Hematopoietic multipotent progenitor cell (in vitro differentiated cells): Measurements from ENCODE around the gene ABRAXAS1. TPM values are rescaled to one million over a fixed set of nuclear protein-coding genes. Genes with fewer than 3 reads are reported as not detected.

ENCODE experiments used
- DNase-seq, 3 donors: peaks; one replicate each; pipeline ENCODE4 v3.0.0-alpha.2; 2011 to 2015; ENCODE audit warnings: low read depth in 2 of 3, low spot score in 2 of 3
- total RNA-seq: library from RNA; depleted of rRNA; stranded (reverse); fragments of >200 nt; gene quantifications from one replicate; pipeline ENCODE4 v1.2.3, GENCODE V29; 2012

The ABRAXAS1 gene
- total RNA-seq, 1 donor, result 14.5 TPM

DNA sequence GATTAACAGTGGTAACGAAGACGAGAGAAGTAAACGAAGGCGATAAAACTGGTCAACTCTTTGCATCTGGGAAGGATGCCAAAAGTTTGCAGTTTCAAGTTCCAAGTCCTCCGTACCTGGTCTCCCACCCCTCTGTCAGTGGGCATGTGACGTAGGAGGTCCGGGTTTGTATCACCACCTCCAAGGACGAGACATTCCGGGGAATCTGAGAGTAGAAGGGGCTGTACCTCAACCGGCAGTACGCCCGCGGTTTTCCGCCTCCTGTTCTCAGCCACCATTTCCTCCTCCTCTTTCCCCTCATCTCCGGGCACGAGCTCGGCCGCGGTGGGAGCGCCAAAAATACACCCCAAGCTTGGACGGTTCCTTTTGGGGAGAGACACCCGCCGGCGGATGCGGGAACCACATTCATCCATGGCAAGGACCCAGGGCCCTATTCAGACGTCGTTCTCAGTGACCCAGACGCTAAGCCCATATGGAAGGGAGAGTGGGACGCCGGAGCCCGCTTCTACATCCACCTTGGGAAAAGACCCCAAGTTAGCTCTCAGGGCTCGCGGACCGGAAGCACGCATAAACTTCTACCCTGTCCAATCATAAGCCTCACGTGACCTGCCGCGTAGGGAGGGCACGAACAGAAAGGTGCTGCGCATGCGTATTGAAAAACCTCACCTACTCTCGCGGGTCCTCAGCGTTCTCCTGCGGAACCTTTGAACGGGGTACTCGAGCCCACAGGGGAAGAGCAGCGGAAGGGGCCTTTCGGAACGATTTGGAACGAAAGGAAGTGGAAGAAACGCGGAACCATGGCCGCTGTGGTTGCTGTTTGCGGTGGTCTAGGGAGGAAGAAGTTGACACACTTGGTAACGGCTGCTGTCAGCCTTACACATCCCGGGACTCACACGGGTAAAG is 29.4 kb downstream of the ABRAXAS1 start, which contains the start of the genes HELQ and MRPS18C:
HELQ (minus strand) TSS at position 543 of the 903 bp plus-strand sequence; CDS start at position 413, 130 bp downstream.
MRPS18C (plus strand) TSS at position 778 of the 903 bp plus-strand sequence; CDS start at position 798, 20 bp downstream.
- peak; percentile 92 to 100 (median 99) for DNase-seq

DNA sequence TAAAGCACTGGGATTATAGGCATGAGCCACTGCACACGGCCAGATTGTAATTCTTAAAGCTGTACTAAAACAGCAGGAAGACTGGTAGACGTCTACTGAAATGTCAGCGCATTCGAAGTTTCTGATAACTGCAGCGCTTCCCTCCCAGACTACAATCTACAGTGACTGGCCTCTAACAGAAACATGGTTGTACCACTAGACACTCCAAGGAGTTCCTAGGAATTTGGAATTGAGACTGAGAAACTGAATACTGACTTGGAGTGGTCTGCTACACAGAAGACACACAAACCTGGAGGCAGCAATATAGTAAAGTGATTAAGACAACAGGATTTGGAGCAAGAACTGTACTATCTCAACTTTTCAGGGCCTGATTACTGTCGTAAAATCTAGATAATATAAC is 30.2 kb downstream of the ABRAXAS1 start:
- DNase-seq, result peak in 2 of 3 donors; percentile 4 to 6

DNA sequence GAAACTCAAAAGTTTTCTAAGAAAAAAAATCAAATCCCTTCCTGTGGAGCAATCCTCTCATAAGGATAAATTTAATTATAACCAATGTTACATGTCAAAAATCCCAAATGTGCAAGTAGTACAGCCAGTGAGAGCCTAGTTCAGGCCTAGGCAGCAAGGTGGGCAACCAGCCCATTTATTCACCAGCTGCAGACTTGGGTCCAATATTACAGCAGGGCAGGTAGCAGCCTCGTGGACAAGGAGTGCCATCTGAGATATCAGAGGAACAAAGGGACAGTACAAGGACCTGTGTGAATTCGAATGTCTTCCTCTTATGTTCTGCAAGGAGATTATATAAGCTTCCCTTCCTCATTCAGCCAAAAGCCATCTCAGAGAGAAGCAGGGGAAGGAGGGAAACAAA is 35.9 kb downstream of the ABRAXAS1 start:
- no peak for DNase-seq

DNA sequence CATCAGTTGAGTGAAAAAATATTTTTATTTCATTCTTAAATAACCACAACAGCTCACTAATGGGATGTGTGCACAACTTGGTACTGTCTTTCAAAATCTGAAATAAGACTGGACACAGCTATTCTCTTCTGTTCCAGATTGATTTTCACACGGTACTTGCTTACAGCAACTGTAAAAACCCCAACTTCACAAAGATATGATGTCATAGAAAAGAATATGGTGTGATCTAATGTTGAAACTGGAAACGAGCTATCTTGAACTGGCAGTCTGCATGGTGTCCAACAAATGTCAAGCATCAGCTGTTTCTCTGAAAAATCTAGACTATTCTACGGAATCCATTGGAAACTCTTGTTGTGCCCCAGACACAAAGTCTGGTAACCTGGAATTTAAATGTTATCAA is 44.0 kb downstream of the ABRAXAS1 start:
- DNase-seq, result no peak

DNA sequence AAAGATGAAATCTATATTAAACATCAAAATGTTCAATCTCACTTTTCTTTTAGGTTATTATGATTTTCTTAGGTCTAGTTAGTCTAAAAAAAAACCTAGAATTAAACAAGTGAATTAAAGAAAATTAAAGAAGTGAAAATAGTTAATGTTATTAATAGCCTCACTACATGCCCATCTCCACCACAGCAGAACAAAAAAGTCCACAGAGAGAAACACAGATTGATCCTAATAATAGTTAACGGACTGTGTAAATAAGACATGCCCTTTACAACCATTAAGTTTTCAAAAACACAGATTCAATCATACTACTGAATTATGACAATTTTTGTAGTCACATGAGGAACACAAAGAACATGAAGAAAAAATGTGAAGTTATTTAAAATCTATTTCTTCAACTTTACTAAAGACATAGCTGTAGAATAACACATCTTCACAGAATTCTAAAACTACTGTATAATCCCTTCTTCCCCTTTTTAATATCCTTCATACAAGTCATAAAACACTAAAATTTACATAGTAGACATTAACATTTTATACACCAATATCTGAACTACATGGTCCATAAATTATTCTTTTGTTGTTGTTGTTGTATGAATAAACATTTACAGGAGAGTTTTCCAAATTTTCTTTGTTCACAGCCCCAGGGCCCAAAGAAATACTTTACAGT is 44.6 kb downstream of the ABRAXAS1 start:
- DNase-seq, result no peak

DNA sequence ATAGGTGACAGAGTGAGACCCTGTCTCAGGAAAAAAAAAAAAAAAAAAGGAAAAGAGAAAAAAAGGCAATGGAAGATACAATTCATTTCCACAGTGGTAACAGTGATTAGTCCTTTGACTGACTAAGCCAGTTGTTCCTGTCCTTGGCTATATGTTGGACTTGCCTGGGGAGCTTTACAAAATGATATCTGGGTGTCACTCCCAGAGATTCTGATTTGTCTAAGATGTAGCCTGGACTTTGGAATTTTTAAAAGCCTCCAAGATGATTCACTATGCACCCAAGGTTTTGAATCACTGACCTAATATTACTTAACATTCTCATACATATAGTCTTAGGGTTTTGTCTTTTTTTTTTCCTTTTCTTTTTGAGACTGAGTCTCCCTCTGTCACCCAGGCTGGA is 46.2 kb downstream of the ABRAXAS1 start:
- no peak for DNase-seq

DNA sequence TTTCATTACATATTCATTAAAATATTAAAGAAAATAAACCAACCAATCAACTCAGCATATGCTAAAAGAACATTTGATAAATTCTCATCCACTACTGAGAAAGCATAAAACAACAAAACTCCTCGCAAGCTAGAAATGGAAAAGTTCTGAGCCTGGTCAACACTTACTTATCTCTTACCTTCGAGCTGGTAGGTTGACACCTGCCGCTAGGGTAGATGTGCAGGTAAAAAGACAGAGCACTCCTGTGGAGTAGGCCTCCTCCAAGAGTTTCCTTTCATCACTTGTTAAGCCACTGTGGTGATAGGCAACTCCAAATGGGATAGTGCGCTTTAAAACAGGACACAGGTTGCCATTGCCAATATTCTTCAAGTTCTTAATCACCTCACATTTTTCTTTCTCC is 48.2 kb downstream of the ABRAXAS1 start:
- no peak for DNase-seq

DNA sequence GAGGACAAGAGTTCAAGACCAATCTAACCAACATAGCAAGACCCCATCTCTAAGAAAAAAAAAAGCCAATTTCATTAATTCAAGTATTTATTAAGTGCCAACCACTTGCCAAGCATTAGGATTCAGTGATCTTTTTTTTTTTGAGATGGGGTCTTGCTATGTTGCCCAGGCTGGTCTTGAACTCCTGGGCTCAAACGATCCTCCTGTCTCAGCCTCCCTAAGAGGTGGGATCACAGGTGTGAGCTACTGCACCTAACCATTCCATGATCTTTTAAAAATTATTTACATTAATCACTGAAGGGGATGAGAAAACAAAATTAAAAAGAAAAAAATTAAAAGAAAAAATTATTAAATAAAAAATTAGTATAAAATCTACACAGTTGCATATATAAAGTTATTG is 53.7 kb downstream of the ABRAXAS1 start:
- no peak for DNase-seq

DNA sequence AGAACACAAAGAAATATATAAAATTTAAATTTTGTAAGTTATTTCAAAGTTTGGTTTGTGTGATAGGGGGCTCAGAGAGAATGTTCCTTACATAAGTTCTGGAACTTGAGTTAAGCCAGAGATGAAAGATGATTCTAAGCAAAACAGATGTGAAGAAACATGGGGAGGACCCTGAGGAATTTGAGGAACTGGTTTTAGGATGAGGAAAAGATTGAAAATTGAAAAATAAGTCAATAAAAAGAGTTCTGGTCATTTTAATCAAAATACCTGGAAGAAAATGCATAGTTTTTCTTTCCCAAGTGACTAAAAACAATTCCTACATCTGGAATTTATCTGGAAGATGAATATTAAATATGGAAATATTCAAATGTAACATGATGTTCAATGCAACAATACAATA is 66.7 kb downstream of the ABRAXAS1 start:
- no peak for DNase-seq

DNA sequence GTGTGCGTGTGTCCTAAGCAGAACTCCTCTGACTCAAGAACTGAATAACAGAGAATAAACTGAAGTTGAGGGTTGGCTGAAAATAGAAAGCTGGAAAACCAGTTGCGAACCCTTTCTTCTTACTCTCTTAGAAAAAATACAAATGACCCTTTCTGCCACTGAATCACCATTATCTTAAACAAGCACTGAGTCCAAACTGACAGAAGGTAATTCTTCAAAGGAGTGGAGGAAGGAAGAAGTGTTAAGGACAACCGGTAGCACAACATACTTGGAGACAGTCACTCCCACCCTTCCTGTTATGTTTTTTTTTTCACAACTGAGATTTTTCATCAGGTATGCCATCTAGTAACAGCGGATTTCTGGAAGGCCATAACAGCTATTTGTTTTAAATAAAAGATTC is 67.3 kb downstream of the ABRAXAS1 start:
- DNase-seq, result no peak

DNA sequence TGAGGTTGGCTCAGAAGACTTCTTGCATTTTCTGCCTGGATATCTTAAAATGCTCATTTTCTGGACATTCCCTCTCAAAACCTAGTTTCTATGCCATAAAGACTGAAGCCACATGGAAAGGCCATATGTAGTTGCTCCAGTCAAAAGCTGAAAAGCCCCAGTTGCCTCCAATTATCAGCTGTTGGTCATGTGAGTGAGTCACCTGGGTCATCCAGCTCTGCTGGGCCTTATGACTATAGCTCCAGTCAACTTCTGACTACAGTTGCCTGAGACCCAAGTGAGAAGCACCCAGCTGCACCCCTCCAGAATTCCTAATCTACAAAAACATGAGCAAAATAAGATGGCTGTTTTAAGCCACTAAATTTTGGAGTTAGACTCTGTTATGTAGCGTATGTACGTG is 71.2 kb downstream of the ABRAXAS1 start:
- no peak for DNase-seq

Other genes with a start within 250 kb of the ABRAXAS1 start
- gene COQ2, start 200.3 kb downstream of the ABRAXAS1 start, total RNA-seq, result 11.6 TPM
- gene HPSE, start 150.3 kb downstream of the ABRAXAS1 start, total RNA-seq, result 0.81 TPM
- gene HELQ, start 29.3 kb downstream of the ABRAXAS1 start, total RNA-seq, result 14.0 TPM
- 7.3 TPM for gene MRPS18C, start 29.0 kb downstream of the ABRAXAS1 start, total RNA-seq
- 19.4 TPM for gene GPAT3, start 51.0 kb upstream of the ABRAXAS1 start, total RNA-seq